NCI-H510A (cell line): ENCODE measurements around the gene STARD3.

Experiments
- DNase-seq: peaks from one replicate; lab custom pipeline; 2025; lab: John Stamatoyannopoulos, UW

The STARD3 gene

DNA sequence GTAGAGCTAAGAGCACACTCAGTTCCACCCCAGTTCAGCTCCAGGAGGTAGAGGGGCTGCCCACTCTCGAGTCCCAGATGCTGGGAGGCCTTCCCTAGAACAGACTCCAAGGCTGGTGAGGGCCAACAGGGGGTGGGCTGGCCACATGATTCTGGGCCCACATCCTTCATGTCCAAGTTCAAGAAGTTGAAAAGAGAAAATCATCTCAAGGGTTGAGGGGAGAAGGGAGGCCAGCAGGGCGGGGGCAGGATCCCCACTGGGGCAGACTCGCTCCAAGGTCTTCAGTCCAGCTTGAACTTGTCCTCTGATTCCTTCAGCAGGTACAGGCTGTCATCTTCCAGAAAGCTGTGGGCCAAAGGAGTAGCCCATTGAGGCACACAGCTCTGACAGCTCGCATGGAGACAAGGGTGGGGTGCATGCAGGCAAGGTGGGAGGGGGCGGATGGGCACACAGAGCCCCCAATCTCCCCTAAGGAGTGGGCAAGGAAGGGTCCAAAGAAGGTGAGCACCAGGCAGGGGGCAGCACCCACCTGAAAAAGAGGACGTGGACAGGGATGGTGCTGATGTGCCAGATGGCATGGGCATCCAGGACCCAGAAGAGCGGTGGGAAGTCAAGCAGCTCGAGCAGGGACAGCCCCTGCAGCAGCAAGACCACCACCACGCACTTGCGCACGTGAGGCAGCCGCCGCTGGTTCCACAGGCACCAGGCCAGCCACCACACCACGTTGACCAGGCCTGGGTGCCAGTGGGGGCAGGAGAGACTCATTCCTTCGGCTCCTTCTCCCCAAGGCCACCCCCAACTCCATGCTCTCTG is 35.8 kb downstream of the STARD3 start:
- no peak for DNase-seq

DNA sequence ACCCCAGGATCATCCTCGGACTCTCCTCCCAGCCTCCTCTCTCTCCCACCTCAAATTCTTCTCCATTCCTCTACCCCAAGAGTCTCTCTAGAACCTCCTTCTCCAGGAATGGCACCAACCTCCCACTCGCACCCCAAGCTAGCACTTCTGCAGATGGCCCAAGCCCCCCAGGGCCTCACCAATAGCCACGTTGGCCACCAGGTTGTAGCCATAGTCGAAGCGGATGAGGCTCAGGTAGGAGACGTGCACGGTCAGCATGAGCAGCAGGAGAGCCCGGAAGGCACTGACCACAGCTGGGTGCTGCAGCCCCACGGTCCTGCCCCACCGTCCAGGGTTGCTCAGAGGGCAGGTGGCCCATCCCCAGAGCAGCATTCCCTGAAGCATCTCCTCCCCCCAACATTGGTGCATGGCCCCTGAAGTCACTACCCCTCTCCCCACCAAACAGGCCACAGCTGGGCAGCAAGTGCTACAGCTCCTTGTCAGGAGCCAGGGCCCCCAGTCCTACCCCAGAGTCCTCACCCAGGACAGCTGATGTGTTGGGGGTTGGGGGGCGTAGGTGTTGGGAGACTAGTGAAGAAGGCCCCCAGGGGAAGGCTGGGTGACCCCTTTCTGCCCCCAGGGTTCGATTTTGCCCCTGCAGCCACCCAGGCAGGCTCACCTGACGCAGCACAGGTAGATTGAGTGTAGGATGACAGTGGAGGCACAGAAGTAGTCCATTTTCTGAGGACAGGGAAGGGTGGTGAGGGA is 36.6 kb downstream of the STARD3 start:
- DNase-seq: no peak

- DNase-seq: no peak
These were observed 37.2 kb downstream of the STARD3 start for GRCh38 chr17:39674179-39674578.

- peak; percentile 76 for DNase-seq
These were observed 37.9 kb downstream of the STARD3 start for GRCh38 chr17:39674702-39675389.

- DNase-seq: no peak
These were observed 38.6 kb downstream of the STARD3 start for GRCh38 chr17:39675390-39676082.

GRCh38 chr17:39676198-39676819 is 39.4 kb downstream of the STARD3 start:
- DNase-seq: peak; percentile 88

GRCh38 chr17:39677072-39677471 is 40.1 kb downstream of the STARD3 start:
- DNase-seq: no peak

DNA sequence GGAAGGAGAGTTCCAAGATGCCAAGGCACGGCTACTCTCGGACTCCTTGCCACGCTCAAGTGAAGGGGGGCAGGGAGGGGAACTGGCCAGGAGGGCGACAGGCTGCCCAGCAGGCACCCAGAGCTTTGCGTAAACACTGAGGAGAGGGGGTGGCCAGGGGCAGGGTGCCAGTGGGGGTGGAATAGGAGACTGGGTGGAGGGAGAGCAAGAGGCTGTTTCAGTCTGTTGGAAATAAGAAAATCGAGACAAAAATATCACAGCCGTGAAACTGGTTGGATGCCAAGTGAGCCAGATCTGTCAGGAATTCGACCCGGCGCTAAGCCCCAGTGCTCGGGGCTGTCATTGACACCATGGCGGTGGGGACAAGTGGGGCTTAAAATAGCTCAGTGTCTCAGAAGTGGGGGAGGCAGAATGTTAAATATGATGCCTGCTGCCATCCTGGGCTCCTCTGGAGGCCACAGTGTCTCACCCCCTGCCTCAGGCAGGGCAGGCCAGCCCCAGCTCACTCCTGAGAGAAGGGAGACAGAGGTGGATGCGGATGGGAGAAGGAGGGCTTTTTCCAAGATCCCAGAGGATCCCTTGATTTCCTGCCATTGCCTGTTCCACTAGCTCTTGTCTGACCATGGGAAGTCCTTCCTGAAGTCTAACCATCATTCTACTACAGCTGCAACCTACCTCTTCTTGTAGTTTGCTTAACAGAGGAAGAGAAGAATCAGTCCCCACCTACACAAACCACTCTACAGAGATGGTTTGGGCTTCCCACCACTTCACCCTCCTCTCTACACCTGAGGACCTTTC is 40.8 kb downstream of the STARD3 start:
- DNase-seq: no peak

- DNase-seq: no peak
These were observed 41.6 kb downstream of the STARD3 start for GRCh38 chr17:39678340-39679116.

- DNase-seq: no peak
These were observed 42.7 kb downstream of the STARD3 start for GRCh38 chr17:39679521-39680192.

- no peak for DNase-seq
These were observed 46.5 kb downstream of the STARD3 start for GRCh38 chr17:39683295-39683939.

DNA sequence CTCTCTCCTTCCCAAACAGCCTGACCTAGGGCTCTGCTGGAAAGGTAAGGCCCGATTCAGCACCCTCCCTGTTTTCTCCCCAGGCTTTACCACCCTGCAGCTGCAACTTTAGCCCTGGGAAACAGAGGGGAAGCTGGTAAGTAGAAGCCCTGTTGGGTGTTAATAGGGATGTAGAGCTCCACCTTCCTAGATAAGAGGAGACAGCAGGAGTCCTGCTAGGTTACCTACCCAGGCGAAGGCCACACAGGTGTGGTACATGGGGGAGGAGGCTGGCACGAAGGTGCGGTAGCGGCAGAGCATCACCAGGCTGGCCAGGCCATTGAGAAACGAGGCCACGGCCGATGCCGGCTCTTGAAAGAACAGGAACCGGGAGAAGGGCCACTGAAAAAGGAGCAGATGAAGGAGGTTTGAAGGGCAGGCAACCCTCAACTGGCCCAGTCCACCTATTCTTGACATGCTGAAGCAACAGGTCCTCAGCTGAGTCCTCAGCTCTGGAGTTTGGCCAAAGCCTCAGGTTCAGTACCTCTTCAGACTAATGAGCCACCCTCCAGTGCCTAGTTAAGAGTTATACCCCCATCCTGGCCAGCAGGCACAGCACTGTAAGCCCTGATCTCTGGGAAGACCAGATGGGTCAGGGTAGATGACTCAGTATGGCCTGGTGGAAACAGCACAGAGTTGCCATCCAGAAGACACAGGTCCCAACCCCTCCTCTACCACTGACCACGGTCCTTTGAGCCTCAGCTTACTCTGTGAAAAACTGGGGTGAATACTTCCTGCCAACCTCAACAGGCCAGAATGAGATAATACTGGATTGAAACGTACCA is 47.6 kb downstream of the STARD3 start:
- no peak for DNase-seq

GRCh38 chr17:39687101-39687545 is 50.2 kb downstream of the STARD3 start:
- no peak for DNase-seq

DNA sequence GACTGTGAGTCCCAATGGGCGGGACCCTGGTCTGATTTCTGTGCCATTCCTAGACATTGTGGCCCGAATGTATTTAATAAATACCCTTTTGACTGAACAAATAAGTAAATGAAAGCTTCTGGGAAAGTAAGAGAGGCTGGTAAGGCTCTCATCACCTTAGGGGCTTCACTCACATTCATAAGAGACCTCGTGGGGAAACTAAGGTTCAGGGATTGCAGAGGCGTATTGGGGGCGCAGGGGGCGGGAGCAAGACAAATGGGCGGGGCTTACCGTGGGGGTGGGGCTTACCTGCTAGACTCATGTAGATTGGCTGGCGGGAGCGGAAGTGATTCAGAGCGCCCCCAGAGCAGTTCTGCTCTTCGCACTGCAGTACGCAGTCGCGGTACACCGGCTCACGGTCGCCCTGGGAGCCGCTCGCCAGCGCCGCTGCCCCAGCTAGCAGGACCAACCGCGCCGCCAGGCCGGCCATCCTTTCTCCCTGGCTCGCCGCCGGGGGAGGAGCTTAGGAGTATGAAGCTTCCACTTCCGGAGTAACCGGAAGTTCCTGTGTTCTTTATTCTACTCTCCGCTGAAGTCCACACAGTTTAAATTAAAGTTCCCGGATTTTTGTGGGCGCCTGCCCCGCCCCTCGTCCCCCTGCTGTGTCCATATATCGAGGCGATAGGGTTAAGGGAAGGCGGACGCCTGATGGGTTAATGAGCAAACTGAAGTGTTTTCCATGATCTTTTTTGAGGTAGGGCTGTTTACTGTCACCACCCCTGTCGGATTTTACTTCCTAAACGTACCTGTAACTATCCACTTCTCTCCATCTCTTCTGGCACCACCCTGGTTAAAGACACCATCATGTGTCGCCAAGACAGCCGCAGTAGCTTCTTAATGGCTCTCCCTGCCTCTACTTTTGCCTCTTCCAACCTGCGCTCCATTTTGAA is 50.9 kb downstream of the STARD3 start, which contains the start of gene PGAP3:
TSS of gene PGAP3 (minus strand) at position 512 of the 929 bp plus-strand sequence. CDS start at position 469, 43 bp downstream.
- DNase-seq: peak; percentile 73

DNA sequence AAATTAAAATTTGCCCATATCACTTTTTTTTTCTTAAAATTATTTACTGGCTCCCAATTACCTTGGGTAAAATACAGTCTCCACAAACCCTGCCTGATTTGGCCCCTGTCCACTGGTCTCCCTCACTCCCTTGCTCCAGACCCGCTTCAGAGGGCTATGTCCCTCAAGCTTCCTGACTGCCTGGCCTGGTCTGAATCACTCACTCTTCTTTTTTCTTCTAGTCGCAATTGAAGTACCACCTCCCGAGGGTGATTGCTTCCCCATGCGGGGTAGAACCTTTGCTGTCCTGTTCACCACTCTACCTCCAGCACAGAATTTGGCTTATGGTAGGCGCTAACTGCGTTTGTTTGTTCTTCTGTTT is 51.5 kb downstream of the STARD3 start:
- no peak for DNase-seq

DNA sequence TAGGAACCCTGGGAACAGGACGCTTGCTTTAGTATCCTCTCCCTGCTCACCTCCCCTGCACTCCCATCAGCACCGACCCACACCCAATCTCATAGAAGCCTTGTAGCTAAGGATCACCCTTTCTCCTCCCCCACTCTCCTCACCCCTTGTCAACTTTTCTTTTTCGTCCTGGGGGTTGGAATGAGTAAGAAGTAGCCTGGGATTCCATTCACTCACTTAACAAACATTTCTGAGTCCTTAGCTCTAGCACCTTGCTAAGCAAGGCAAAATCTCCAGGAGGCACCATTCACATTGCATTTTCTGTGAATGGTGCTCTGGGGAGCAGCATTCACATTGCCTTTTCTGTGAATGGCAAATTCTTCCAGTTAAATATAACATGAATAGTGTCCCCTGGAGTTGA is 52.0 kb downstream of the STARD3 start:
- DNase-seq: no peak

DNA sequence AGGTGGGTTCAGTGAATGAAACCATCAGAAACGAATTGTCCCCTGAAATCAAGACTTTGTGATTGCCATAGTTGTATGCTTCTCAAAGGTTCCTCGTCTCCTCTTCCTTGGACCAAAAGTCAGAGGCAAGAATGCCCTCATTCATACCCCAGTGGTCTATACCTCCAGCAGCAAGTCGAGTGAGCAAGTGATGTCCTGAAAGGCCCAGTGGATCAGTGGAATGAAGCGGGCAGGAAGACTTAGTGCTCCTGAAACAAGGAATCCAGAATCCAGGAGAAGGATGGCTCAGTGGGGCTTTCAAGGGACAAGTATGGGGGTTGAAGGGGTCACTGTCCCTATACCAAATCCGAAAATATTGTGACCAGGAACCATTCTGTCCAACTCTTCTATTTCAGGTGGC is 57.6 kb downstream of the STARD3 start:
- no peak for DNase-seq
